Activated CD8-positive, alpha-beta memory T cell treated with anti-CD3 and anti-CD28 coated beads for 1 hour (primary cell): ENCODE data around the gene SLC7A5.
"Not testable (repeated sequence)": the region's sequence is repeated elsewhere in the genome, so short reads cannot be mapped to it uniquely, and the experiment has no call there.

ENCODE experiments used
- DNase-seq, 2 donors: peaks; one replicate each; pipeline ENCODE4 v3.0.0-alpha.2; 2020; ENCODE audit warnings: low read depth in 1 of 2; ENCODE audit errors: extremely low read depth in 1 of 2

Gene SLC7A5

GRCh38 chr16:87824016-87824990 lies 45.0 kb downstream of the SLC7A5 start:
- DNase-seq = no peak

DNA sequence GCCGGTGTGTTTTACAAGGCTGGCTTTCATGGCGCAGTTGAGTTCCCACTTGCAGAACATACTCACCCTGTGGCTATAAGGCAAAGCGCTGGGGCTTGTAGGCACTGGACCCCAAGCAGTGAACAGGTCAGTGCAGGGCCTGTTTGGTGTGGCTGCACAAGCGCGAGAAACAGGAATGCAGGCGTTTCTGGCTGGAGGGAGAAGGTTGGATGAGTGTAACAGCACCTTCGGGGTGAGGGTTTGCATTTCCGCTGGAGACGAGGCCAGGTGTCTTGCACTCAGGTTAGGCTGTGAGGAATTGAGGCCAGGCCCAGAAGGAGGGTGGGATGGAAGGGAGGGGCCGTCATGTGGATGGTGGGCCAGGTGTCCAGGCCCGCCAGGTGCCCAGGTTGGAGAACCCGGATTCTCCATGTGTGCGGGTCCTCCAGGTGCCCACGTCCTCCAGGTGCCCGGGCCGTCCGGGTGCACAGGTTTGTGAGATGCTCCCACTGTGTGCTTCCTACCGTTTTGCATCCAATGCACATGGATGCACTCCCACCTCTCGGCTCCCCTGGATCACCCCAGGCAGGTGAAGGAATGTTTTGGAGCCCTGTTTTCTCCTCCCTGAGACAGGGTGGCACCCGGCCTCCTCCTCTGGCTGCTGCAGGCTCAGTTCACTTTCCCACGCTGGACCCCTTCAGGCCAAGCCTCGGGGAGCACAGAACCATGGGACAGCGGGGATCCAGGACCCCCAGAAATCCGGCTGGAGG lies 46.0 kb downstream of the SLC7A5 start:
- no peak for DNase-seq

DNA sequence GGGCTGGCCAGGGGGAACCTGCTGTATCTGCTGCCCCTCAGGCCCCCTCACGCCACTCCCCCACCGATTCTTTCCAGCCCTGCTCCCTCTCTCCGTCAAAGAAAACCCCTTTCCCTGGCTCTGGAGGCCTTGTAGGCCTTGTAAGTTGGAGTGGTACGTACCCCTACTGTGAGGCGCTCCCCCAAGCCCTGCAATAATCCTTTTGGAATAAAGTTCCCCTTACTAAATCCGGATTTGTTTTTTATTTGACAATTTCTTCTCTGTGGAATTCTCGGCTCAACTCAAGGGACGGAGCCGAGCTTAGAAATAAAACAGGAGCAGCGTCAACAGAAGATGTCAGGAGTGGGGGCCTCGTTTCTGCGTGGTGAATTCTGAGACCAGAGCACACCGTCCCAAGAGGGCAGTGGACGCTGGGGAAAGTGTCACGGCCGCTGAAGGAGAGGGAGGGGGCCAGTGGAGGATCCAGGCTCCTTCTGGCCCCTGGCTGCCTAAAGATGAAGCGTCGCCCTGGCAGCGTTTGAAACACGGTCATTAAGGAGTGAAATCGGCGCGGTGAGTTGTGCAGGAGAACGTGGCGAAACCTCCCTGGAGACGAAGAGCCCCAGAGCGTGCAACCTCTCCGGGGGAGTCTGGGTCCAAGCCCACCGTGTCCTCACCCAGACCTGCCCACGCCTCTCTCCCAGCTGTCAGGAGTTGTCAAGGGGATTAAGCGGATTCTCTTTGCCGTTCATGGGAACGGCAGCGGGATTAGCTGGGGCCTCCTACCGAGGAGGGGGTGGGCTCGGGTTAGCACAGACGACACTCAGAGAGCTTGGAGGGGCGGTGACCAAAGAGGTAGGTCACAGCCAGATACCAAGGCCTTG lies 47.0 kb downstream of the SLC7A5 start:
- DNase-seq = no peak

DNA sequence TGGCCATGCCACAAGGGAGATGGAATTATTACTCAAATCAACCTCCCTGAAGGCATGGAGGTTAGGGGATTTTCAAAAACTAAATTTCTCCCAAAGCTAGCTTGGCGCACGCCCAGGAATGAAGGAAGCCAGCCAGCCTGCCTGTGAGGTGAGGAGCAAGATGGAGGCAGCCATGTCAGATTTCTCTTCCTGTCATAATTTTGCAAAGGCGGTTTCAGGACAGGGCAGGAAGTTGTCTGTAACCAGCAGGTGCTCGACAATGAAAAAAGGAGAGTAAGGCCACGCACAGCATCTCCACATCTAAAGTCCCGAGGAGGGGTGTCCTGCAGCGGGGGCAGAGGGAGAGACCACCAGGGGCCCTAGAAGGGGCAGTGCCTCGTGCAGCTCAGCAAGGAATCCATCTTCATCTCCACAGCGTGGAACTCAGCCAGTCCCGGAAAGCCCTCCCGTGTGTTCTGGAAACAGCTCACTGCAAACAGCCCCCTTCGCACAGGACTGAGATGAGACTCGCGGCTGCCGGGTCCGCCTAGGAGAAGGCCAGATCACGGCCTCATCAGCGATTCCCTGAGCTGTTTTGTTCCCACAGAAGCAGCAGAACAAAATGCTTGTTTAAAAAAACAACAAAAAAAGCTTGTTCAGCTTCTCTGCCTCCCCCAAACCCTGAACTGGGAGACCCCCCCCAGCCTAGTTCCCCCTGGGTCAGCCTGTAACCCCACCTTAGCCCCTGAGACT lies 47.8 kb downstream of the SLC7A5 start:
- no peak for DNase-seq

DNA sequence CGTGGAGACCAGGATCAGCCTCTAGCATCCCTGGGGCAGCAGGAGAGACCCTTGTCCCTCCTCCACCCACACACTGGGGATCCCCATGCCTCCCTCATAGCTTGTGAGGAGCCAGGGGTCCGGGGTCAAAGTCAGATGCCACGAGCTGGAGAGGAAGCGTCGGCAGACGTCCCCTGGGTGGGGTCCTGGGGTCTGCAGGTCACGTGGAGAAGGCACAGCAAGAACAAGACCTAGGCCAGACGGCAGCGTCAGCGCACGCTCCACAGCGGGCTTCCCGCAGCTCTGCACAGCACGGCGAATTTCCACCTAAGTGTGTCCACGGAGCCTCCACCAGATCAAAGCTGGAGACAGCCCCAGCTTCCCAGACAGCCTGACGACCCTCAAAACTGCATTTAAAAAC lies 49.3 kb downstream of the SLC7A5 start:
- no peak for DNase-seq

- DNase-seq = no peak
Observed at GRCh38 chr16:87819282-87819681, 50.0 kb downstream of the SLC7A5 start.

- DNase-seq = no peak
Observed at GRCh38 chr16:87818533-87819161, 50.7 kb downstream of the SLC7A5 start.

DNA sequence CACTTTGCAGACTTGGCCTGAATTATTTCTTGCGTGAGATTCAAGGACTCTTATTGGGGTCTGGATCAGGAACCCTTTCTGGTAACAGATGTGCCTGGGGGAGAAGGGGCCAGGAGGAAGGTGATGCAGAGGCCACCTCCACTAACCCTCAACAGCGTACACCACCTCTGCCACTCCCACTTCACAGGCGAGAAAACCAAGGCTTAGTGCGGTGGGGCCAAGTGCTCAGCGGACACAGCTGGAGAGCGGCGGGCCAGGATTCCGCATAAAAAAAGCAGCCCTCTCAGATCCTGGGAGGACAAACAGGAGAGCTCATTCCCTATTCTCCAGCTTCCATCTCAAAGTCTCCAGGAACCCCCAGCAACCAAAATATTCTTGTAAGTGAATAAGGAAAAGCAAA lies 51.4 kb downstream of the SLC7A5 start:
- DNase-seq = no peak

DNA sequence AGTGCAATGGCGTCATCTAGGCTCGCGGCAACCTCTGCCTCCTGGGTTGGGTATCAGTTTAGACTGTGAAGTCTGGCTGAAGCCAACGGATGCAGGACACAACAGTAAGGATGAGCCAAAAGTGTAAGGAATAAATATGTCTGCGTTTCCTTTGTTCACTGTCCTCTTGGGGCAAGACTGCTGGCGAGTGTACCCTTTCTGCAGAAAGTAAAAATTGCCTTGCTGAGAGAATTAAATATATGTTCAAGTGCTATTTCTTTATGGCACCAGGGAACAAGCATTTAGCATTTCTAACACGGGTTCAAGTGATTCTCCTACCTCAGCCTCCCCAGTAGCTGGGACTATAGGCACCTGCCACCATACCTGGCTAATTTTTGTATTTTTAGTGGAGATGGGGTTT lies 51.9 kb downstream of the SLC7A5 start:
- DNase-seq = not testable (repeated sequence)

DNA sequence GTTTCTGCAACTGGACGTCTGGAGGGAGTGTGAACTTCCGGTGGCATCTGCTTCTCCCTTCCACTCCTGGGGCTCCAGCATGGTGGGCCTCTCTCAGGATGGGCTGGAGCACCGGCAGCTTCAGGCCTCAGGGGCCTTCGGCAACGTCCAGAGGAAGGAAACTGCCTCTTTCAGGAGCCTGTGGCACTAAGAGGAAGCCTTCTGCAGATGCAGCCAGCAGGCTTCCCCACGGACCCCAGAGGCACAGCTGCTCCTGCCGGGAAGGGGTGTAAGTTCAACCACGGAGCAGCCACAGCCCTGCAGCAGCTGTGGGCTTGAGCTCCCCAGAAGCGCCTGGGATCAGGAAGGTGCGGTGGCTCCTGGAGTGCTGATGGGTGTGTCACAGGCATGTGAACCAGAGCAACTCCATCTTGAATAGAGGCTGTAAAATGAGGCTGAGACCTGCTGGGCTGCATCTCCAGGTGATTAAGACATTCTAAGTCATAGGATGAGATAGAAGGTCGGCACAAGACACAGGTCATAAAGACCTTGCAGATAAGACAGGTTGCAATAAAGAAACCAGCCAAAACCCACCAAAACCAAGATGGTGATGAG lies 52.7 kb downstream of the SLC7A5 start:
- no peak for DNase-seq

DNA sequence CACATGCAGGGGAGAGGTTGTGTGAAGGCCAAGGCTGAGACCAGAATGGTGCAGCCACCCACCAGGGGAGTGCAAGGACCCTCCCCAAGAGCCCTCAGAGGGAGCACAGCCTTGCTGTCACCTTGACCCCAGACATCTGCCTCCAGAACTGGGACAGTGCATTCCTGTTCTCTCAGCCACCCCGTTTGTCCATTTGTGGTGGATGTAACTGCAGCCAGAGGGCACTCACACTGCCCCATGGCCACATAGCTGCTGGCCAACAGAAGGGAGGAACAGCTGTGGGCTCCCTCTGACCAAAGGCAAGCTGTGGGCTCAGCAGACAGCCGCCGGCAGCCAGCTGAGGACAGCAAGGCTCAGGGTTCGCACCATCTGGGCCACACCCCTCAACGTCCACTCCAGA lies 53.7 kb downstream of the SLC7A5 start:
- DNase-seq = no peak

- no peak for DNase-seq
Observed at GRCh38 chr16:87812200-87812656, 57.1 kb downstream of the SLC7A5 start.

GRCh38 chr16:87811454-87811853 lies 57.9 kb downstream of the SLC7A5 start:
- DNase-seq = not testable (repeated sequence)

DNA sequence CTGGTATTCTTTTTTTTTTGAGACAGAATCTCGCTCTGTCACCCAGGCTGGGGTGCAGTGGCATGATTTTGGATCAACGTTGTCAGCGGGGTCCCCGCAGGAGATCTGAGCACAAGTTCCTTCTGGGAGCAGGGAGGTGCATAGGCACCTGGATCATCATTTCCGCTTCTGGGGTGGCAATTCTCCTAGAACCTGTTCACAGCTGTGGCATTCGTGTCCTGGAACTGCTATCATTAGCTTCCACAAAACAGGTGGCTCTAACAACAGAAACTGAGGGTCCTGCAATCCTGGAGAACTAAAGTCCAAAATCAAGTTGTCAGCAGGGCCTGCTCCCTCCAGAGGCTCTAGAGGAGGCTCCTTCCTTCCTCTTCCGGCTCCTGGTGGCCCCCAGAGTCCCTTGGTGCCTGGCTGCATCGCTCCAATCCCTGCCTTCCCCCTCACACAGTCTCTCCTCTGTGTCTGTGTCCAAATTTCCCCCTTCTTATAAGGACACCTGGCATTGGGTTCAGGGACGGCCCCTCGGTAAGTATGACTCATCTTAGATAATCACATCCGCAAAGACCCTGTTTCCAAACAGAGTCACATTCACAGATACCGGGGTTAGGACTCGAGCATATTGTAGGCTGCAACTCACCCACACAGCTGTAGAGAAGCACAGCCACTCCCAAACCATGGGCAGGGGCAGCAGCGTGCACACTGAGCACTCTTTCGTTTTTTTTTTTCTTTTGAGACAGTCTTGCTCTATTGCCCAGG lies 60.0 kb downstream of the SLC7A5 start:
- DNase-seq = no peak

GRCh38 chr16:87808108-87808507 lies 61.2 kb downstream of the SLC7A5 start:
- no peak for DNase-seq

- peak; percentile 21 to 22 for DNase-seq
Observed at GRCh38 chr16:87806641-87807546, 62.4 kb downstream of the SLC7A5 start.

DNA sequence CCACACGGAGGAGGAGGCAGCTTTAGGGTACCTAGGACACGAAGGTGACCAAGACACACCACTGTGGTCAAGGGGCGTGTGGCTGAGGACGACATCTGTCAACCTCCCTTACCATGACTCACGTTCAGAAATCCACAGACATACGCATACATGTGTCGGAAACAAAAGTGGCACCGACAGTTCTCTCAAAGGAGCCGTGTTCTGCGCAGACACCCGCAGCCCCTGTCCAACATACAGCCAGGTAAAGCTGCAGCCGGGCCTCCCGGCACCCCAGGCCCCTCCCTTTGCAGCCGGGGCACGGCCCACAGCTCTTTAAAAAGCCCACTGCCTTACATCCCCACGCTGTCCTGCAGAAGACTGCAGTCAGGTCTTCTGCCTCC lies 63.1 kb downstream of the SLC7A5 start:
- DNase-seq = no peak

- DNase-seq = no peak
Observed at GRCh38 chr16:87803385-87803784, 65.9 kb downstream of the SLC7A5 start.
